Calu3 (cell line): ENCODE measurements around the gene MCTS1. TPM values are rescaled to one million over a fixed set of nuclear protein-coding genes. Genes with fewer than 3 reads are reported as not detected.
A peak's percentile ranks its signal among the peaks of the same experiment; 100 is the strongest.

ENCODE experiments used
- BruUV-seq: library from RNA; stranded (reverse); fragments of 400-500 nt; replicated peaks from 2 replicates; lab custom pipeline; 2021; lab: Mats Ljungman, UMichigan
- CTCF ChIA-PET: fragments of 300-600 bp; sonication (Branson Sonifier 250); formaldehyde crosslinking; loops from one replicate; lab custom pipeline; 2022; ENCODE audit warnings: antibody characterized with exemption; lab: Charles Lee
- DNase-seq: peaks from one replicate; pipeline ENCODE4 v3.0.0; 2022
- H3K27ac Mint-ChIP-seq: one replicate; pipeline ENCODE4 v1.8.0; 2022; ENCODE audit warnings: mixed read lengths; ENCODE audit not compliant: unreplicated experiment
- H3K27me3 Mint-ChIP-seq: one replicate; pipeline ENCODE4 v1.8.0; 2022; ENCODE audit warnings: mixed read lengths; ENCODE audit not compliant: unreplicated experiment
- H3K36me3 Mint-ChIP-seq: one replicate; pipeline ENCODE4 v1.8.0; 2022; ENCODE audit warnings: mild to moderate bottlenecking, moderate library complexity, mixed read lengths; ENCODE audit not compliant: insufficient read depth, unreplicated experiment
- H3K4me1 Mint-ChIP-seq: one replicate; pipeline ENCODE4 v1.8.0; 2022; ENCODE audit warnings: mild to moderate bottlenecking, low read depth, mixed read lengths; ENCODE audit not compliant: unreplicated experiment
- H3K4me3 Mint-ChIP-seq: one replicate; pipeline ENCODE4 v1.8.0; 2022; ENCODE audit warnings: mild to moderate bottlenecking, low read depth, moderate library complexity, mixed read lengths; ENCODE audit not compliant: unreplicated experiment
- H3K9me3 Mint-ChIP-seq: one replicate; pipeline ENCODE4 v1.8.0; 2022; ENCODE audit warnings: low read depth, mixed read lengths; ENCODE audit not compliant: unreplicated experiment
- intact Hi-C: fragments of 100-400 bp; cut with micrococcal nuclease; formaldehyde crosslinking; loops from one replicate; pipeline ENCODE4 v1.10.0; 2022; ENCODE audit not compliant: unreplicated experiment
- total RNA-seq: library from RNA; stranded (reverse); gene quantifications from 2 replicates; pipeline ENCODE4 v1.2.3, GENCODE V29; 2022
- TF ChIP-seq, protein P1 (sequence below): fragments of 200-600 bp; IDR thresholded peaks from one replicate; pipeline ENCODE4 v1.8.0; 2022; ENCODE audit warnings: antibody characterized with exemption; ENCODE audit not compliant: unreplicated experiment

MCTS1 gene
- total RNA-seq, 1 experiment from 2014 or later = 67.7 TPM

DNA sequence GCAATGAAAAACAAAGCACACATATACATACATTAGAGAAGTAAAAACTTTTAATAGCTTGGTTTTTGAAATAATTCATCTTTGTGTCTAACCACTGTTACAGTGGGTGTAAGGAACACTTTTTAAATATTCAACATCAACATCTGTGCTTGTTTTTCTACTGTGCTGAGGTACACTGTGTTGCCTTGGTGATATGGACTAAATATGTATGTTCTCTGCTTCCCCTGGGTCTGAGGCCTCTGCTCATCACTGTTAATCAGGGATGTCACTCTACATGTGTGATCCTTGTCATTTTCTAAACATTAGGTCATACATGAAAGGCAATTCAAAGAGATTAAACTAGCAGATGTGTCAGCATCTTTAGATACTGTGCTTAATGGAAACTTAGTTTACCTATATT is 10.9 kb downstream of the MCTS1 start:
- TF ChIP-seq, protein P1, sequence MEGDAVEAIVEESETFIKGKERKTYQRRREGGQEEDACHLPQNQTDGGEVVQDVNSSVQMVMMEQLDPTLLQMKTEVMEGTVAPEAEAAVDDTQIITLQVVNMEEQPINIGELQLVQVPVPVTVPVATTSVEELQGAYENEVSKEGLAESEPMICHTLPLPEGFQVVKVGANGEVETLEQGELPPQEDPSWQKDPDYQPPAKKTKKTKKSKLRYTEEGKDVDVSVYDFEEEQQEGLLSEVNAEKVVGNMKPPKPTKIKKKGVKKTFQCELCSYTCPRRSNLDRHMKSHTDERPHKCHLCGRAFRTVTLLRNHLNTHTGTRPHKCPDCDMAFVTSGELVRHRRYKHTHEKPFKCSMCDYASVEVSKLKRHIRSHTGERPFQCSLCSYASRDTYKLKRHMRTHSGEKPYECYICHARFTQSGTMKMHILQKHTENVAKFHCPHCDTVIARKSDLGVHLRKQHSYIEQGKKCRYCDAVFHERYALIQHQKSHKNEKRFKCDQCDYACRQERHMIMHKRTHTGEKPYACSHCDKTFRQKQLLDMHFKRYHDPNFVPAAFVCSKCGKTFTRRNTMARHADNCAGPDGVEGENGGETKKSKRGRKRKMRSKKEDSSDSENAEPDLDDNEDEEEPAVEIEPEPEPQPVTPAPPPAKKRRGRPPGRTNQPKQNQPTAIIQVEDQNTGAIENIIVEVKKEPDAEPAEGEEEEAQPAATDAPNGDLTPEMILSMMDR = no peak
- no peaks in the 10 kb centered on the region for H3K27me3 Mint-ChIP-seq
- no peak for DNase-seq
- peaks cover 20% of the 10 kb centered on the region for H3K36me3 Mint-ChIP-seq
- H3K9me3 Mint-ChIP-seq = no peaks in the 10 kb centered on the region
- no peak overlapping the region for H3K4me3 Mint-ChIP-seq
- H3K27ac Mint-ChIP-seq = no peak overlapping the region
- CTCF ChIA-PET = no interaction called here
- no peaks in the 10 kb centered on the region for H3K4me1 Mint-ChIP-seq
- BruUV-seq = no TSS peak
- intact Hi-C loops = no loop called here

DNA sequence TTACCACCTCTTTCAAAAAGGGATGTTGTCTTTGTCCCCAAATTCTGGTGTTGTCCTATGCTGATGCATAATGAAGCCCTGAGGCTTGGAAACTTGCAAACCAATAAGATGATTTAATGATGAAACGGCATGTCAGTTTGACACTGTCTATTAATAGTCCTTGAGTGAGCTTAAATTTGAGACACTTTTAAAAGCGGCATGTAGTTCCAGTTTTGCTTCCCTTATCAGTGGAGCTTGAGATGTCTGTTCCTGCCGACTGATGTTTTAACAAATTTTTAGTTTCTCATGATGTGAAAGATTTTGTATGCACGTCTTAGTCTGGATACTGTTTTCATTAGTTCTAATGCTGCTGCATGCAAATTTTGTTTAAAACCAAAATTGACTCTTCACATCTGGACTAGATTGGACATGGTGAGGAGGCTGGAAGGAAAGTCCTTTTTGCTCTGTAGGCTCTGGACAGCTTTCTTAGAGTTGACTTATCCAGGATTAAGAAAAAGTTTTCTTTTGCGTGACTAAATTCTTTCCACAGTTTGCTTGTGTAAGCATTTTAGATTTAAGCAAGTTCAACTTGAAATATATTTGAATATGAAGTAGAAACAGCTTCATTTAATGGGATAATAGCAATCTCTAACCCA is 14.2 kb downstream of the MCTS1 start:
- intact Hi-C loops = no loop called here
- Mint-ChIP-seq H3K4me3 (no peak overlapping the region), H3K27me3 (no peaks in the 10 kb centered on the region), H3K9me3 (no peaks in the 10 kb centered on the region), H3K4me1 (no peaks in the 10 kb centered on the region), H3K27ac (no peak overlapping the region), H3K36me3 (peaks cover 20% of the 10 kb centered on the region)
- DNase-seq = no peak
- CTCF ChIA-PET = no interaction called here
- TF ChIP-seq, protein P1 = no peak
- no TSS peak for BruUV-seq

DNA sequence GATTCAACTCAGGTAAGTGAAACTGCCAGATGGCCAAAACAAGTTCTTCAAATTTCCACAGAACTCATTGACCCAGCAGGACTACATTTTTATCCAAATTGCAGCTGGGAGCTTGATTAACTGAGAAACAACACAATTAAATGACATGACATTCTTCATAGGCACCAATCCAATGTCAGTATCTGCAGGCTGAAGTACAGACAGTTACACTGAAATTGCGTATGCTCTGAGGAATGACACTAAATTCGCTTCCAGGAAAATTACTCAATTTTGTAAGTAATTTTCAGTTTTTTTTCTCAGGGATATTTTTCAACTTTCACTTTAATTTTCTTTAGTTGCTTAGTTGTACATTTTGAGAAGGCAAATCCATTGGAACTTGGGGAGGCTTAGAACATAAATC is 21.5 kb downstream of the MCTS1 start:
- Mint-ChIP-seq H3K4me3 (no peak overlapping the region), H3K36me3 (peaks cover 19% of the 10 kb centered on the region), H3K27me3 (no peaks in the 10 kb centered on the region), H3K9me3 (no peaks in the 10 kb centered on the region), H3K4me1 (no peaks in the 10 kb centered on the region), H3K27ac (no peak overlapping the region)
- intact Hi-C loops = no loop called here
- TF ChIP-seq, protein P1 = no peak
- DNase-seq = no peak
- CTCF ChIA-PET = no interaction called here
- BruUV-seq = no TSS peak

DNA sequence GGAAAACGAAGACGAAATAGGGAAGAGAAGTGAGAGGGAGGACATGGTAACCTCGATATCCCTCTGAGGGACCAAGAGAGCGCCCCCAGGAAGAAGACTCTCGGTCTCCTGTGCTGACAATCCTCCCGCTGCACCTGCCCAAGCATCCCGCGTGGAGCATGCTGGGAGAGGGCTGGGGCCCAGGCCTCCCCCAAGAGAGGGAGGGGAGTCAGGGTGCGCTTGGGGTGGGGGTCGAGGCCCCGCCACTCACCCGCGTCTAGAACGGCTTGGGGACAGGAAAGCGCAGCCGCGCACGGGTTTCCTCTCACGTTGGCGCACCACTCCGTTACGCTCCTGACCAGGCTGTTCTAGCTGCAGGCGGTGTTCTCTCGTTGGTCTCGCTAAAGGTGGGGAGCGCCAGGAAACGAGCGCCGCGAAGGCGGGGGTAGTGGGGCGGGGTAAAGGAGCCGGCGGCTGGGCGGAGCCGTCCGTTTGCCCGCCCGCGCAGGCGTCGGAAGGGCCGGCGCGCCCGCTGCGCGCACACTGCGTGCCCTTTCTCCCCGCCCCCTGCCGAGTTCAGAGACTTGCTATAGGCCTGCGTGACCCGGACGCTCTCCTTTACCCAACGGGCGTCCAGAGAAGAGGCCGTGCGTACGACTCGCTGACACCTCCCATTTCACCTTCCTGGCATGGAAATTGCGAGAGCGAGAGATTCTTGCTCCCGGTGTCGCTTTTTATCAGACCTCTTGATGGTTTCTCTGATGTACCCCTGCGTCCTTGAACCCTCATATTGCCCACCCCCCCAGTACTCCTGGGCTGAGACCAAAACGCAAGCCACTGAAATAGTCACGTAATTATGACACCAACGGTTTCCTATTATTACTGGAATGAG is 26.0 kb downstream of the MCTS1 start, which contains the start of gene C1GALT1C1:
C1GALT1C1 (minus strand) TSS at position 388 of the 871 bp plus-strand sequence. CDS start 2,888 bp downstream, outside the sequence.
- H3K4me1 Mint-ChIP-seq = no peaks in the 10 kb centered on the region
- TF ChIP-seq, protein P1 = no peak
- H3K36me3 Mint-ChIP-seq = peaks cover 20% of the 10 kb centered on the region
- peak within 1 kb of the TSS; percentile 94 for H3K27ac Mint-ChIP-seq
- no peaks in the 10 kb centered on the region for H3K9me3 Mint-ChIP-seq
- CTCF ChIA-PET = interaction anchor here (0.7 kb wide), 1 partner anchor 126 kb away, joined by 3 read pairs; no protein-coding TSS in a partner anchor
- no peaks in the 10 kb centered on the region for H3K27me3 Mint-ChIP-seq
- intact Hi-C loops = no loop called here
- peak within 1 kb of the TSS; percentile 81 for H3K4me3 Mint-ChIP-seq
- DNase-seq = peak; percentile 93
- no TSS peak for BruUV-seq
